Astrocyte (in vitro differentiated cells and primary cell): ENCODE data around the gene BRIX1. TPM values are rescaled to one million over a fixed set of nuclear protein-coding genes. Genes with fewer than 3 reads are reported as not detected.
A peak's percentile ranks its signal among the peaks of the same experiment; 100 is the strongest.

Experiments used
- DNase-seq: peaks from one replicate; pipeline ENCODE4 v3.0.0-alpha.2; 2010; ENCODE audit warnings: low read depth
- FAIRE-seq: peaks from 2 replicates; lab custom pipeline; 2011; peaks lifted over from hg19 to GRCh38; lab: Jason Lieb, UNC
- H2AFZ ChIP-seq: 2 replicates; pipeline ENCODE4 v1.6.0; 2012; ENCODE audit warnings: low read depth, low read length, inconsistent platforms
- H3K27ac ChIP-seq: 2 replicates; pipeline ENCODE4 v1.5.1; 2011; ENCODE audit warnings: low read depth, low read length, inconsistent platforms
- H3K27me3 ChIP-seq: 2 replicates; pipeline ENCODE4 v1.6.0; 2011; ENCODE audit warnings: low read length, inconsistent platforms; ENCODE audit not compliant: insufficient read depth
- H3K36me3 ChIP-seq: 2 replicates; pipeline ENCODE4 v1.5.1; 2011; ENCODE audit warnings: low read length, inconsistent platforms; ENCODE audit not compliant: insufficient read depth
- H3K4me1 ChIP-seq: 2 replicates; pipeline ENCODE4 v1.5.1; 2011; ENCODE audit warnings: low read length, inconsistent platforms; ENCODE audit not compliant: insufficient read depth
- H3K4me2 ChIP-seq: 2 replicates; pipeline ENCODE4 v1.6.0; 2012; ENCODE audit warnings: low read length, inconsistent platforms
- H3K4me3 ChIP-seq: 2 replicates; pipeline ENCODE4 v1.5.1; 2011; ENCODE audit warnings: low read depth, mild to moderate bottlenecking, low read length, inconsistent platforms; ENCODE audit not compliant: insufficient read depth
- H3K79me2 ChIP-seq: 2 replicates; pipeline ENCODE4 v1.6.0; 2012; ENCODE audit warnings: mild to moderate bottlenecking, low read length, inconsistent platforms; ENCODE audit not compliant: insufficient read depth
- H3K9ac ChIP-seq: 2 replicates; pipeline ENCODE4 v1.6.0; 2012; ENCODE audit warnings: mild to moderate bottlenecking, low read length, inconsistent platforms
- H3K9me3 ChIP-seq: 2 replicates; pipeline ENCODE4 v1.5.1; 2012; ENCODE audit warnings: low read depth, mild to moderate bottlenecking, low read length, inconsistent platforms; ENCODE audit not compliant: insufficient read depth
- H4K20me1 ChIP-seq: 2 replicates; pipeline ENCODE4 v1.6.0; 2012; ENCODE audit warnings: low read length, inconsistent platforms; ENCODE audit not compliant: insufficient read depth
- H3K27ac Mint-ChIP-seq: one replicate; pipeline ENCODE4 v1.8.0; 2021; ENCODE audit warnings: mild to moderate bottlenecking, mixed read lengths; ENCODE audit not compliant: unreplicated experiment
- H3K27me3 Mint-ChIP-seq: one replicate; pipeline ENCODE4 v1.8.0; 2021; ENCODE audit warnings: low read depth, mixed read lengths; ENCODE audit not compliant: unreplicated experiment
- H3K36me3 Mint-ChIP-seq: one replicate; pipeline ENCODE4 v1.8.0; 2021; ENCODE audit warnings: low read depth, mixed read lengths; ENCODE audit not compliant: unreplicated experiment
- H3K4me1 Mint-ChIP-seq: one replicate; pipeline ENCODE4 v1.8.0; 2021; ENCODE audit warnings: low read depth, mixed read lengths; ENCODE audit not compliant: unreplicated experiment
- H3K4me3 Mint-ChIP-seq: one replicate; pipeline ENCODE4 v1.8.0; 2021; ENCODE audit warnings: mild to moderate bottlenecking, moderate library complexity, mixed read lengths; ENCODE audit not compliant: unreplicated experiment
- H3K9me3 Mint-ChIP-seq: one replicate; pipeline ENCODE4 v1.8.0; 2021; ENCODE audit warnings: mild to moderate bottlenecking, mixed read lengths; ENCODE audit not compliant: unreplicated experiment
- EZH2 ChIP-seq: IDR thresholded peaks from 2 replicates; pipeline ENCODE4 v1.6.1; 2012; ENCODE audit warnings: mild to moderate bottlenecking, low read length, inconsistent platforms; ENCODE audit not compliant: insufficient read depth
- total RNA-seq: library from RNA; stranded (reverse); gene quantifications from 2 replicates; pipeline ENCODE4 v1.2.1, GENCODE V29; 2021
- TF ChIP-seq, protein P1 (sequence below): IDR thresholded peaks from 2 replicates; pipeline ENCODE4 v1.5.1; 2011; ENCODE audit warnings: low read depth, mild to moderate bottlenecking, inconsistent platforms, low read length, moderate library complexity; ENCODE audit not compliant: insufficient read depth

BRIX1 gene
- total RNA-seq, 1 donor from 2014 or later: 28.6 TPM

DNA sequence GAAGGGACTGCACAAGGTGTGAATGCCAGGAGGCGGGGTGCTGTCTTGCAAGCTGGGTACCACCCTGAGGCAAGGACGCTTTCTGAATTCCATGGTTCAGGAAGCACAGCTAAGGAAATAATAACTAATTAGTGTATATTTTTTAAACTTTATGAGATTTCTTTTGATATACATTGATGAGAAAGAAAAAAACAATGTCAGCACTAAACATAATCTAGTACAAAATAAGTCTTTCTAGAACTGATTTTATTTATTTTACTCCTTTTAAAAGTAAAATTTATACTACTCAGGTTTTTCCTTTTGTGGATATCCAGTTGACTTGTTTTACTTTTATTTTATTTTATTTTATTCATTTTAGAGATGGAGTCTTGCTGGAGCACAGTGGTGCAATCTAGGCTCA, 17.4 kb downstream of the BRIX1 start:
- Histone ChIP-seq H2AFZ (no peak overlapping the region), H3K27ac (no peak overlapping the region), H3K79me2 (peaks cover 47% of the 10 kb centered on the region), H3K27me3 (no peaks in the 10 kb centered on the region), H3K4me1 (peaks cover 5% of the 10 kb centered on the region), H3K36me3 (peaks cover 22% of the 10 kb centered on the region), H3K9me3 (no peaks in the 10 kb centered on the region), H3K4me2 (no peak overlapping the region), H3K4me3 (no peak overlapping the region), H4K20me1 (peaks cover 37% of the 10 kb centered on the region), H3K9ac (no peak overlapping the region)
- TF ChIP-seq, protein P1, sequence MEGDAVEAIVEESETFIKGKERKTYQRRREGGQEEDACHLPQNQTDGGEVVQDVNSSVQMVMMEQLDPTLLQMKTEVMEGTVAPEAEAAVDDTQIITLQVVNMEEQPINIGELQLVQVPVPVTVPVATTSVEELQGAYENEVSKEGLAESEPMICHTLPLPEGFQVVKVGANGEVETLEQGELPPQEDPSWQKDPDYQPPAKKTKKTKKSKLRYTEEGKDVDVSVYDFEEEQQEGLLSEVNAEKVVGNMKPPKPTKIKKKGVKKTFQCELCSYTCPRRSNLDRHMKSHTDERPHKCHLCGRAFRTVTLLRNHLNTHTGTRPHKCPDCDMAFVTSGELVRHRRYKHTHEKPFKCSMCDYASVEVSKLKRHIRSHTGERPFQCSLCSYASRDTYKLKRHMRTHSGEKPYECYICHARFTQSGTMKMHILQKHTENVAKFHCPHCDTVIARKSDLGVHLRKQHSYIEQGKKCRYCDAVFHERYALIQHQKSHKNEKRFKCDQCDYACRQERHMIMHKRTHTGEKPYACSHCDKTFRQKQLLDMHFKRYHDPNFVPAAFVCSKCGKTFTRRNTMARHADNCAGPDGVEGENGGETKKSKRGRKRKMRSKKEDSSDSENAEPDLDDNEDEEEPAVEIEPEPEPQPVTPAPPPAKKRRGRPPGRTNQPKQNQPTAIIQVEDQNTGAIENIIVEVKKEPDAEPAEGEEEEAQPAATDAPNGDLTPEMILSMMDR: no peak
- no peak for TF ChIP-seq EZH2
- H3K36me3 Mint-ChIP-seq: no peaks in the 10 kb centered on the region
- peaks cover 13% of the 10 kb centered on the region for H3K4me1 Mint-ChIP-seq
- H3K27ac Mint-ChIP-seq: no peak overlapping the region
- FAIRE-seq (no peak), DNase-seq (no peak)
- no peaks in the 10 kb centered on the region for H3K27me3 Mint-ChIP-seq
- no peak overlapping the region for H3K4me3 Mint-ChIP-seq
- no peaks in the 10 kb centered on the region for H3K9me3 Mint-ChIP-seq

GRCh38 chr5:34941936-34942335, 26.4 kb downstream of the BRIX1 start:
- TF ChIP-seq EZH2: no peak
- TF ChIP-seq, protein P1: no peak
- no peaks in the 10 kb centered on the region for H3K4me1 Mint-ChIP-seq
- H2AFZ ChIP-seq: no peak overlapping the region
- H3K4me3 ChIP-seq: no peak overlapping the region
- no peak overlapping the region for H3K27ac ChIP-seq
- H3K9me3 Mint-ChIP-seq: no peaks in the 10 kb centered on the region
- no peaks in the 10 kb centered on the region for H3K4me1 ChIP-seq
- H3K27me3 ChIP-seq: no peaks in the 10 kb centered on the region
- peaks cover 66% of the 10 kb centered on the region for H3K36me3 ChIP-seq
- H3K4me2 ChIP-seq: no peak overlapping the region
- no peak overlapping the region for H3K4me3 Mint-ChIP-seq
- H3K79me2 ChIP-seq: no peaks in the 10 kb centered on the region
- H4K20me1 ChIP-seq: no peaks in the 10 kb centered on the region
- no peaks in the 10 kb centered on the region for H3K27me3 Mint-ChIP-seq
- DNase-seq: peak; percentile 26
- no peak overlapping the region for H3K27ac Mint-ChIP-seq
- H3K9ac ChIP-seq: no peak overlapping the region
- FAIRE-seq: no peak
- no peaks in the 10 kb centered on the region for H3K9me3 ChIP-seq
- H3K36me3 Mint-ChIP-seq: peaks cover 10% of the 10 kb centered on the region

- H3K4me3 Mint-ChIP-seq: no peak overlapping the region
- DNase-seq: no peak
These were observed 28.5 kb downstream of the BRIX1 start for GRCh38 chr5:34944044-34944443.

More at GRCh38 chr5:34944044-34944443, 28.5 kb downstream of the BRIX1 start:
- H3K9me3 ChIP-seq: no peaks in the 10 kb centered on the region
- peaks cover 53% of the 10 kb centered on the region for H3K36me3 ChIP-seq
- no peaks in the 10 kb centered on the region for H4K20me1 ChIP-seq
- H3K4me1 ChIP-seq: no peaks in the 10 kb centered on the region
- TF ChIP-seq, protein P1: no peak
- TF ChIP-seq EZH2: no peak
- peak overlapping the region; percentile 30 for H3K27ac Mint-ChIP-seq
- H3K4me1 Mint-ChIP-seq: no peaks in the 10 kb centered on the region
- H3K27me3 ChIP-seq: no peaks in the 10 kb centered on the region
- H3K79me2 ChIP-seq: no peaks in the 10 kb centered on the region
- no peak overlapping the region for H3K4me2 ChIP-seq
- H3K27ac ChIP-seq: no peak overlapping the region
- H3K9ac ChIP-seq: no peak overlapping the region
- H3K36me3 Mint-ChIP-seq: peaks cover 10% of the 10 kb centered on the region
- no peak overlapping the region for H3K4me3 ChIP-seq
- H2AFZ ChIP-seq: no peak overlapping the region
- no peaks in the 10 kb centered on the region for H3K27me3 Mint-ChIP-seq
- no peaks in the 10 kb centered on the region for H3K9me3 Mint-ChIP-seq
- no peak for FAIRE-seq
